A673 (cell line): Measurements from ENCODE around the gene MOK. TPM values are rescaled to one million over a fixed set of nuclear protein-coding genes. Genes with fewer than 3 reads are reported as not detected.

Experiments
- BruUV-seq: library from RNA; stranded (reverse); fragments of 400-500 nt; replicated peaks from 2 replicates; lab custom pipeline; 2021; lab: Mats Ljungman, UMichigan
- CTCF ChIA-PET: fragments of 300-600 bp; sonication (Branson Sonifier 250); formaldehyde crosslinking; loops from one replicate; lab custom pipeline; 2022; ENCODE audit warnings: antibody characterized with exemption; lab: Charles Lee
- POLR2A ChIA-PET: fragments of 300-600 bp; sonication (Branson Sonifier 250); formaldehyde crosslinking; loops from one replicate; lab custom pipeline; 2022; ENCODE audit warnings: antibody characterized with exemption; ENCODE audit not compliant: low non-redundant PET; lab: Charles Lee
- DNase-seq: peaks from one replicate; pipeline ENCODE4 v3.0.0-alpha.2; 2015; ENCODE audit warnings: low spot score
- H3K27ac ChIP-seq: fragments of 200-600 bp; sonication (generic); 2 replicates; pipeline ENCODE4 v1.5.1; 2016; ENCODE audit warnings: mixed run types, low read depth, mild to moderate bottlenecking, mixed read lengths, antibody characterized with exemption, low read length; ENCODE audit not compliant: poor library complexity, severe bottlenecking
- H3K27me3 ChIP-seq: fragments of 200-600 bp; sonication (generic); replicated peaks from 2 replicates; pipeline ENCODE4 v1.6.1; 2017; ENCODE audit warnings: mixed run types, low read depth, mild to moderate bottlenecking, mixed read lengths, antibody characterized with exemption, low read length; ENCODE audit not compliant: insufficient read depth, poor library complexity
- H3K36me3 ChIP-seq: fragments of 200-600 bp; sonication (generic); 2 replicates; pipeline ENCODE4 v1.6.1; 2016; ENCODE audit warnings: mixed run types, mild to moderate bottlenecking, mixed read lengths, antibody characterized with exemption, low read length; ENCODE audit not compliant: insufficient read depth, poor library complexity, severe bottlenecking
- H3K4me1 ChIP-seq: fragments of 200-600 bp; sonication (generic); 2 replicates; pipeline ENCODE4 v1.6.1; 2017; ENCODE audit warnings: mixed run types, mild to moderate bottlenecking, mixed read lengths, antibody characterized with exemption, low read length; ENCODE audit not compliant: insufficient read depth, poor library complexity, severe bottlenecking
- H3K4me3 ChIP-seq: fragments of 200-600 bp; sonication (generic); 2 replicates; pipeline ENCODE4 v1.5.1; 2016; ENCODE audit warnings: low read depth, mixed run types, mild to moderate bottlenecking, mixed read lengths, low read length; ENCODE audit not compliant: poor library complexity, severe bottlenecking
- H3K9me3 ChIP-seq: fragments of 200-600 bp; sonication (generic); 2 replicates; pipeline ENCODE4 v1.6.1; 2016; ENCODE audit warnings: mixed run types, low read depth, mild to moderate bottlenecking, mixed read lengths, antibody characterized with exemption, low read length; ENCODE audit not compliant: poor library complexity, severe bottlenecking
- EZH2 ChIP-seq: fragments of 200-600 bp; sonication (generic); IDR thresholded peaks from 2 replicates; pipeline ENCODE4 v1.6.1; 2017; ENCODE audit warnings: borderline replicate concordance, low read depth, mild to moderate bottlenecking, mixed read lengths, antibody characterized with exemption, low read length; ENCODE audit not compliant: poor library complexity, severe bottlenecking
- intact Hi-C: fragments of 100-400 bp; cut with micrococcal nuclease; formaldehyde crosslinking; loops from one replicate; pipeline ENCODE4 v1.10.0; 2022; ENCODE audit not compliant: unreplicated experiment
- total RNA-seq: library from RNA; stranded (reverse); gene quantifications from 2 replicates; pipeline ENCODE4 v1.2.3, GENCODE V29; 2021
- TF ChIP-seq, protein P1 (sequence below): fragments of 300-800, 200-600 bp; sonication (generic); conservative IDR thresholded peaks from 2 replicates; pipeline ENCODE4 v1.5.1; 2017; ENCODE audit warnings: low read depth, mild to moderate bottlenecking, antibody characterized with exemption, low read length, moderate library complexity, mixed read lengths

The MOK gene
- total RNA-seq, 1 experiment from 2014 or later = 27.4 TPM

DNA sequence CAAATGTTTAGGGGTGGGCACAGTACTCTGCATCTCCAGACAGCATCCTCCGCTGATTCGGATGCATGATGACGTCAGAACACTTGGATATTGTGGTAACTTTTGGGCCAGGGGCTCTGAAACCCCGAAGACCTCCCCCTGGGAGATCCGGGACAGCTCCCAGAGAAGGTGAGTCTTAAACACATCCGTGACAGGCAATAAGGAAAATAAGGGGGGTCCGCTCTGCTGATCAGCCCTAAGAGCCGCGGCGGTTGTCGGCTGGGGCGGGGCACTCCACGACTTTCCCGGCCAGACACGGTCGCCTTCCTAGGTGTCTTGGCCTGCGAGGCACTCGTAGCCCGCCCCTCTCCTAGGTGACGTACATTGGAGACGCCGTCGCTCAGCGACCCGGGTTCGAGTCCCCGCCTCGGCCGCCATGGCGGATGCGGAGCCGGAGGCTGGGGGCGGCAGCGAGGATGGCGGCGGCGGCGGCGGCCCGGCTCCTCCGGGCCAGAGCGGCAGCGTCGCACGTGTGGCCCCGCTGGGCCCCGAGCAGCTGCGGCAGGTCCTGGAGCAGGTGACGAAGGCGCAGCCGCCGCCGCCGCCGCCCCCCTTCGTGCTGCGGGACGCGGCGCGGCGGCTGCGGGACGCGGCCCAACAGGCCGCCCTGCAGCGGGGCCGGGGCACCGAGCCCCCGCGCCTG is 14.5 kb upstream of the MOK start, which contains the start of gene ZNF839:
ZNF839 (plus strand) TSS at position 396 of the 682 bp plus-strand sequence; CDS start at position 416, 20 bp downstream.
- TF ChIP-seq EZH2 = no peak
- TF ChIP-seq, protein P1, sequence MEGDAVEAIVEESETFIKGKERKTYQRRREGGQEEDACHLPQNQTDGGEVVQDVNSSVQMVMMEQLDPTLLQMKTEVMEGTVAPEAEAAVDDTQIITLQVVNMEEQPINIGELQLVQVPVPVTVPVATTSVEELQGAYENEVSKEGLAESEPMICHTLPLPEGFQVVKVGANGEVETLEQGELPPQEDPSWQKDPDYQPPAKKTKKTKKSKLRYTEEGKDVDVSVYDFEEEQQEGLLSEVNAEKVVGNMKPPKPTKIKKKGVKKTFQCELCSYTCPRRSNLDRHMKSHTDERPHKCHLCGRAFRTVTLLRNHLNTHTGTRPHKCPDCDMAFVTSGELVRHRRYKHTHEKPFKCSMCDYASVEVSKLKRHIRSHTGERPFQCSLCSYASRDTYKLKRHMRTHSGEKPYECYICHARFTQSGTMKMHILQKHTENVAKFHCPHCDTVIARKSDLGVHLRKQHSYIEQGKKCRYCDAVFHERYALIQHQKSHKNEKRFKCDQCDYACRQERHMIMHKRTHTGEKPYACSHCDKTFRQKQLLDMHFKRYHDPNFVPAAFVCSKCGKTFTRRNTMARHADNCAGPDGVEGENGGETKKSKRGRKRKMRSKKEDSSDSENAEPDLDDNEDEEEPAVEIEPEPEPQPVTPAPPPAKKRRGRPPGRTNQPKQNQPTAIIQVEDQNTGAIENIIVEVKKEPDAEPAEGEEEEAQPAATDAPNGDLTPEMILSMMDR = no peak
- Histone ChIP-seq H3K27me3 (no peaks in the 10 kb centered on the region), H3K9me3 (no peaks in the 10 kb centered on the region), H3K4me3 (peak within 1 kb of the TSS; percentile 68), H3K27ac (peak within 1 kb of the TSS; percentile 79), H3K36me3 (no peaks in the 10 kb centered on the region), H3K4me1 (peaks cover 21% of the 10 kb centered on the region)
- ChIA-PET CTCF (interaction anchor here (0.5 kb wide), 1 partner anchor 256 kb away, joined by 6 read pairs; no protein-coding TSS in a partner anchor), POLR2A (interaction anchor here (0.6 kb wide), 1 partner anchor 13 kb away, joined by 5 read pairs; no protein-coding TSS in a partner anchor)
- BruUV-seq = no TSS peak
- DNase-seq = peak; percentile 95
- intact Hi-C loops = loop anchor here (5.0 to 10.0 kb wide), 2 partner anchors 198 to 615 kb away; no protein-coding TSS in a partner anchor

DNA sequence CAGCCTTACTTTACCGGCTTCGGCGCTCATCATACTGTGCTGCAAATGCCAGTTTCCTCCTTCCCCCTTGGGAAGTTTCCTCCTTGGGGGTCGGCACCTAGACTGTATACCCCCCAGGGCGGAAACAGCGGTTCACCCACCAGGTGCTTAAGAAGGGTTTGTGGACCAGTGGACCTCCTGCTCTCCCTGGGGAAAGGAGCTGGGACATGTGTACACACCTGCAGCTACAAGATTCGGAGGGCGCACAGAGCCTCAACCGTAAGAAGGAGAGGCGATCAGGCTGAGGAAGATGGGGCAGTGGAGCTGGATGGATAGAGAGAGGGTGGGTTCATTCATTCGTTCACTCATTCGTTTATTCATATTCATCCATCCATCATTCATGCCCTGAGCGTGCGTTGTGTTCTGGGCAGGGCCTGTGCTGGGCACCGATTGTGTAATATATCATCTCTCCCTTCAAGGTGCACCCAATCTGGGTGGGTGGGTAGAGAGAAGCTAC is 13.9 kb upstream of the MOK start:
- Histone ChIP-seq H3K27me3 (no peaks in the 10 kb centered on the region), H3K4me1 (peaks cover 22% of the 10 kb centered on the region), H3K4me3 (peak overlapping the region; percentile 68), H3K36me3 (no peaks in the 10 kb centered on the region), H3K9me3 (no peaks in the 10 kb centered on the region), H3K27ac (peak overlapping the region; percentile 79)
- TF ChIP-seq EZH2 = no peak
- TF ChIP-seq, protein P1 = no peak
- ChIA-PET POLR2A (no interaction called here), CTCF (interaction anchor here (0.5 to 0.7 kb wide), 2 partner anchors 11 to 256 kb away, joined by 3 to 6 read pairs; no protein-coding TSS in a partner anchor)
- no peak for DNase-seq
- BruUV-seq = no TSS peak
- intact Hi-C loops = loop anchor here (5.0 to 10.0 kb wide), 2 partner anchors 198 to 614 kb away; no protein-coding TSS in a partner anchor

DNA sequence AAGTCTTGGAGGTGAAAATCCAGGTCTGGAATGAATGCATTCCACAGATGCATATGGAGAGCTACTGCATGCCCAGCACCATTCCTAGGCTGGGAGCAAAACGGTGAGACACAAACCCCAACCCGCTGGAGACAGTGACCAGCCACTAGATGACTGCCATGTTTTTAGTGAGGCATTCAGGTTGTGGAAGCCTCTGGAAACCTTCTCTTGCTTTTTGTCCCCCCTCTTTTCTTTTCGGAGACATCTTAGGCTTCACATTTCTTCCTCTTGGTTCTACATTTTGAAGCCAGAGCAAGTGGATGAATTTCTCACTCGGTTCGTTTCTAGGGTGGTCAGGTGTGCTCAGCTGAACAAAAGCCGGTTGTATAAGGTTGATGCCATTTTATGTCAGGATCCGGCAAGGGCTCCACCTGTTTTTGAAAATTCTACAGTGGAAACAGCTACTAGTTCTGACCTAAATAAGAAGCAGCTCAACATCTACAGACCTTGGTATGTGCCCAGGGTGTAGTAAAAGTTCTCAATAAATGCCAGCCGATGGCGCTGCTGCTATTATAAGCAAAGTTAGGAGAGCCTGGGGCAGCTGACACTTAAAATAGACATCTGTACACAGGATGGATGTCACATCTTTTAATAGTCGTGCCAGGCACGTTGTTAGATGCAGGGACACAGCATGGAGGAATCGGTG is 12.7 kb upstream of the MOK start:
- no TSS peak for BruUV-seq
- POLR2A ChIA-PET = no interaction called here
- CTCF ChIA-PET = interaction anchor here (0.6 kb wide), 1 partner anchor 254 kb away, joined by 11 read pairs; no protein-coding TSS in a partner anchor
- H3K4me1 ChIP-seq = peaks cover 19% of the 10 kb centered on the region
- H3K27ac ChIP-seq = peak overlapping the region; percentile 74
- intact Hi-C loops = loop anchor here (5.0 to 10.0 kb wide), 2 partner anchors 200 to 613 kb away; no protein-coding TSS in a partner anchor
- TF ChIP-seq, protein P1 = peak; percentile 66
- TF ChIP-seq EZH2 = no peak
- peak; percentile 83 for DNase-seq
- H3K36me3 ChIP-seq = no peaks in the 10 kb centered on the region
- H3K9me3 ChIP-seq = no peaks in the 10 kb centered on the region
- no peaks in the 10 kb centered on the region for H3K27me3 ChIP-seq
- H3K4me3 ChIP-seq = peak overlapping the region; percentile 63
